Measurements from ENCODE around the gene PRKAA1. TPM values are rescaled to one million over a fixed set of nuclear protein-coding genes. Genes with fewer than 3 reads are reported as not detected.

The PRKAA1 gene
- total and polyA plus RNA-seq, 2 of the 13 experiments (the other 11 are each of a cell fraction or from before 2014, with no cell fraction given), result 36.6 to 58.0 TPM

GRCh38 chr5:40797273-40798011 is 732 bp downstream of the PRKAA1 start (continued):
- TF ChIP-seq ETV6 (CRISPR knock-in tag; conservative IDR thresholded peaks at IDR 0.05), result no peak
- TF ChIP-seq ZMYM2 (CRISPR knock-in tag; IDR thresholded peaks at IDR 0.05), result no peak
- TF ChIP-seq ARID4A (CRISPR knock-in tag; IDR thresholded peaks at IDR 0.05; ENCODE audit: borderline replicate concordance), result no peak; the same call in 1 of the 2 replicates
- no peak for TF ChIP-seq ZNF20 (CRISPR knock-in tag; IDR thresholded peaks at IDR 0.05)
- TF ChIP-seq ZNF260 (CRISPR knock-in tag; IDR thresholded peaks at IDR 0.05; ENCODE audit: borderline replicate concordance, low read depth), result no peak
- TF ChIP-seq HNF4G (IDR thresholded peaks at IDR 0.05; ENCODE audit: borderline replicate concordance, low read depth, low read length), result no peak
- no peak for TF ChIP-seq HNF4G (CRISPR knock-in tag; IDR thresholded peaks at IDR 0.05; ENCODE audit: borderline replicate concordance, low read depth)
- peak; percentile 17; the same call in 1 of the 2 replicates for TF ChIP-seq TBX2 (CRISPR knock-in tag; IDR thresholded peaks at IDR 0.05; ENCODE audit: borderline replicate concordance)
- no peak for TF ChIP-seq NFYC (CRISPR knock-in tag; IDR thresholded peaks at IDR 0.05)
- no peak for TF ChIP-seq ZBTB25 (CRISPR knock-in tag; IDR thresholded peaks at IDR 0.05)
- TF ChIP-seq NFAT5 (CRISPR knock-in tag; IDR thresholded peaks at IDR 0.05), result no peak
- TF ChIP-seq ZBTB1 (CRISPR knock-in tag; IDR thresholded peaks at IDR 0.05; ENCODE audit: borderline replicate concordance), result no peak
- TF ChIP-seq SP4 (CRISPR knock-in tag; IDR thresholded peaks at IDR 0.05), result no peak
- no peak for TF ChIP-seq ONECUT2 (CRISPR knock-in tag; IDR thresholded peaks at IDR 0.05)
- TF ChIP-seq ZNF468 (CRISPR knock-in tag; IDR thresholded peaks at IDR 0.05), result no peak
- no peak for TF ChIP-seq TMF1 (CRISPR knock-in tag; IDR thresholded peaks at IDR 0.05; ENCODE audit: low read depth)
- TF ChIP-seq ATF2 (CRISPR knock-in tag; IDR thresholded peaks at IDR 0.05), result no peak
- TF ChIP-seq ZNF232 (CRISPR knock-in tag; IDR thresholded peaks at IDR 0.05; ENCODE audit: borderline replicate concordance), result no peak

Data from HepG2 (cell line).